AG09309 (cell line): Measurements from ENCODE around the gene LRRN4CL.

Experiments
- DNase-seq: peaks from one replicate; pipeline ENCODE4 v3.0.0-alpha.2; 2010; ENCODE audit warnings: low read depth
- H3K4me3 ChIP-seq: 2 replicates; pipeline ENCODE4 v1.5.1; 2011; ENCODE audit warnings: mild to moderate bottlenecking, low read depth, low read length, moderate library complexity; ENCODE audit not compliant: control insufficient read depth
- TF ChIP-seq, protein P1 (sequence below): IDR thresholded peaks from 2 replicates; pipeline ENCODE4 v1.5.1; 2011; ENCODE audit warnings: mild to moderate bottlenecking, low read depth, low read length, inconsistent platforms; ENCODE audit not compliant: insufficient read depth, control insufficient read depth; ENCODE audit errors: missing control alignments

Gene LRRN4CL

DNA sequence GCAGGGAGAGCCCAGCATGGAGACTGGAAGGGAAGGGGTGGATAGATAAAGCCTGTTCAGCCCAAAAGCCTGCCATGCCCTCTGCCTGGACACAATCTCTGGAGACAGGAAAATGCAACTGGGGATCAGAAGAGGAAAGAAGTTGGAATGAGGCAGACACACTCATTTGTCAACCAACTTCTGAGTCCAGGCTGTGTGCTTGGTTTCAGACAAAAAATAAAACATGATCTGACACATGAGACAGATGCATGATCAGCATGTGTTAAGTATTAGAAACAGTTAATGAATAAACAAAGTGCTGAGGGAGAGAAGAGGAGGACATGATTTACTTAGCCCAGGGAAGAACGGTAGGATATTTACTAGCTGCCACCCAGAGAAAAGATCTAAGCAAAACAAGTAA is 839 bp downstream of the LRRN4CL start:
- no peak for DNase-seq
- TF ChIP-seq, protein P1, sequence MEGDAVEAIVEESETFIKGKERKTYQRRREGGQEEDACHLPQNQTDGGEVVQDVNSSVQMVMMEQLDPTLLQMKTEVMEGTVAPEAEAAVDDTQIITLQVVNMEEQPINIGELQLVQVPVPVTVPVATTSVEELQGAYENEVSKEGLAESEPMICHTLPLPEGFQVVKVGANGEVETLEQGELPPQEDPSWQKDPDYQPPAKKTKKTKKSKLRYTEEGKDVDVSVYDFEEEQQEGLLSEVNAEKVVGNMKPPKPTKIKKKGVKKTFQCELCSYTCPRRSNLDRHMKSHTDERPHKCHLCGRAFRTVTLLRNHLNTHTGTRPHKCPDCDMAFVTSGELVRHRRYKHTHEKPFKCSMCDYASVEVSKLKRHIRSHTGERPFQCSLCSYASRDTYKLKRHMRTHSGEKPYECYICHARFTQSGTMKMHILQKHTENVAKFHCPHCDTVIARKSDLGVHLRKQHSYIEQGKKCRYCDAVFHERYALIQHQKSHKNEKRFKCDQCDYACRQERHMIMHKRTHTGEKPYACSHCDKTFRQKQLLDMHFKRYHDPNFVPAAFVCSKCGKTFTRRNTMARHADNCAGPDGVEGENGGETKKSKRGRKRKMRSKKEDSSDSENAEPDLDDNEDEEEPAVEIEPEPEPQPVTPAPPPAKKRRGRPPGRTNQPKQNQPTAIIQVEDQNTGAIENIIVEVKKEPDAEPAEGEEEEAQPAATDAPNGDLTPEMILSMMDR, result no peak
- no peak overlapping the region for H3K4me3 ChIP-seq

DNA sequence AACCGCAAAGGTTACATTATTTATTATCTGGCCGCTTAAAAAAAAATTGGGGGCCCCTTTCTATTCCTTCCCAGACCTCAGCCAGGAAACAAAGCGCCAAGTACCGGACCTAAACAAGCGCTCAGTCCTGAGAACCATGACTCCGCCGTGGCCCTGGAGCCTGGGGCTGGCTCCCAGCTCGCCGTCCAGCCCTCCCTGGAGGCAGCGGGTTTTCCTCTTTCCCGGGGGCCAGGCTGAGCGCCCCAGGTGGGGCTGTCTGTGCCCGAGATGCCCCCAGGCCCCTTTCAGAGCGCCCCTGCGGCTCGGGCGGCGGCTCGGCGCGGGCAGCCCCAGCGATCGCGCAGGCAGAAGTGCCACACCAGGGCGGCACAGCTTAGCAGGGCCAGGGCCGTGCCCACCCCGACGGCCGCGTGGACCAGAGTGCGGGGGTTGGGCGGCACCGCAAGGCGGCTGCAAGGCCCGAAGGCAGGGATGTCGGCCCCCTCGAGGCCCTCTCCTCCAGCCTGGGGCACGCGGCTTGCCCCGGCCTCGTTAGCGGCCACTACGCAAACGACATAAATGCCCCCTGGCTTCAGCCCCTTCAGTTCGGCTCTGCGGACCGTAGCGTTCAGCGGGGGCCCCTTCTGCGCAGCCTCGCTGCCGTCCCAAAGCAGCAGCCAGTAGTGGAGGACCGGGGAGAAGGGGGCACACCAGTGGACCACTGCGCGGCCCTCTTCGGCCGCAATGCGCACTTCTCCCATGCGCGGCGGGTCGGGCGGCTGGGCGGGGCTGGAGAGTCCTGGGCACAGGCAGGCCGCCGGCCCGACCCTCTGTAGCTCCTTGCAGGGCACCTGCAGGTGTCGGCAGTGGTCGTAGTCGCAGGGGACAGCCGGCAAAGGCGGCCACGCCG is 1.6 kb downstream of the LRRN4CL start:
- no peak for DNase-seq
- no peak overlapping the region for H3K4me3 ChIP-seq
- TF ChIP-seq, protein P1, result no peak

DNA sequence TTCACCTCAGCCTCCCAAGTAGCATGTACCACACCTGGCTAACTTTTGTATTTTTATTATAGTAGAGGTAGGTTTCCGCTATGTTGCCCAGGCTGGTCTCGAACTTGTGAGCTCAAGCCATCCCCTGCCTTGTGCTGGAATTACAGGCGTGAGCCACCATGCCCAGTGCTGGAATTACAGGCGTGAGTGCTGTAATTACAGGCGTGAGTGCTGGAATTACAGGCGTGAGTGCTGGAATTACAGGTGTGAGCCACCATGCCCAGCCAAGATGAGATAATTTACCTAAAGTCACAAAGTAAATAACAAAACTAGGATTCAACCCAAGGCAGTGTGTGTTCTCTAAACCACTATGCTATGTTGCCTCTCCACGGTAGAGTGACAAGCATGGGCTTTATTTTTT is 6.8 kb downstream of the LRRN4CL start:
- no peak for DNase-seq
- H3K4me3 ChIP-seq, result no peak overlapping the region
- TF ChIP-seq, protein P1, result no peak

DNA sequence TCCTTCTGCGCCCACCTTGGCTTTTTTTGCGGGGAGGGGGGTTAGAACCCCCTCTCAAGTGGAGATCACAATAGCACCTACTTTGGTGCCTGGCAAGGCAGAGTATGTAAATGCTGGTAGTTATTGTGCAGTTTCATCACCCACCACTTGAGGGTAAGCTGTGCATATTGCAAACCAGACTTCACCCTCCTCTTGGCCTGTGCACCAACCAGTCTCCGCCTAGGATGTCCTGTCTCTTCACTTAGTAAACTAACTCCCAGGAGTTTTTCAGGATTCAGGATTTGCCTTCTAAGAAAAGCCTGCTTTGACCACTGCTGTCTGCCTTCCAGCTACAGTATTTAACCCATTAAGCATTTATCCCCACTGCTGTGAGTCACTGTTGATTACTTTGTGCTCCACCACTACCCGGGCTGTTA is 8.5 kb downstream of the LRRN4CL start:
- TF ChIP-seq, protein P1, result peak; percentile 63
- no peak for DNase-seq
- H3K4me3 ChIP-seq, result no peak overlapping the region

DNA sequence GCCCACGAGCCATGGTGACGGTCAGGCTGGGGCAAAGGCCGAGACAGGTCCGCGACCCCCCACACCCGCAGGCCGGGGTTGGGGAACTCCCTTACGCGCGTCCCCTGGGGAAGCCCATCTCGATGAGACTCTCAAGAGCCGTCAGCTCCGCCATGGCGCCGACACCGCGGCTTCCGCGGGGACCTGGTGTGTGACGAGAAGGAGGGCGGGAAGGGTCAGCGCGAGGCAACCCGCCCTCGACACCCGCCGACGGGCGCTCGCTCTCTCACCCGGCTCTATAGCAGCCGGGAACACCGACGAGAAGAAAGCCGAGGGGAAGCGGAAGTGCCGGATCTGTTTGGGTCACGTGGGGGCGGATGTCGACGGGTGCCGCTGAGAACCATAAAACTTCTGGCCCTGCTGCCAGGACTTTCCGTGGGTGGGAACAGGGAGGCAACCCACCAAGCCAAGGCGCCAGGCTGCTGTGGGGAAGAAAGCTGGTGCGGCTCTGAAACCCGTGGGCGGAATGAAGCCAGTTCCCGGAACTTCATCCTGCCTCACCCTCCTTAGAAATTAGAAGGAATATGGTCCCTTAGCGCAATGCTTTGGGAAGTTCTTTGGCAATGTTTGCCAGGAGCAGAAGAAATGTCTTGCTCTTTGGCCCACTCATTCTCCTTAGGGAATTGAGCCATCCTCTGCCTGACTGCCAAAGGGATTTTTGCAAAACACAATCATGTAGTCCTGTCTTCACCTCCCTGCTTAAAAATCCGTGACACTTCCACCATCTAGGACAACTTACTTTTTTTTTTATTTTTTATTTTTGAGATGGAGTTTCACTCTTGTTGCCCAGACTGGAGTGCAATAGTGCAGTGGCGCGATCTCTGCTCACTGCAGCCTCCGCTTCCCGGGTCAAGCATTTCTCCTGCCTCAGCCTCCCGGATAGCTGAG is 10.3 kb downstream of the LRRN4CL start, which contains the start of gene UBXN1:
TSS of gene UBXN1 (minus strand) at position 304 of the 927 bp plus-strand sequence. CDS start at position 154, 150 bp downstream.
- peak within 1 kb of the TSS; percentile 96 for H3K4me3 ChIP-seq
- TF ChIP-seq, protein P1, result no peak
- DNase-seq, result no peak

DNA sequence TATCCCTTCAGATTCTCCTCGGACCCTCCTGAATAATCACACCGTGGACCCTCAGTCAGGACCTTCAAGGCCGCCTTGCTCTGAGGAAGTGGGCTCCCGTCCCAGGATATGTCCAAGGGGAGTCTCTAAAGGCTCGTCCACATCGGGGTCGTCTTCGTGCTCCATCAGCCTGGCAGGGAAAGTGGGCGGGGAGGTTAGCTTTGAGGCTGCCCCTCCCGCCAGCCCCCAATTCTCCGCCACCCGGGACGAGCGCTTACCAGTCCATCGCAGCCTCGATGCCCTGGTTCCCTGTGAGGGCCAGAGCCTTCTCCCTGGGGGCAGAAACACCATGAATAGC is 10.9 kb downstream of the LRRN4CL start:
- peak overlapping the region; percentile 96 for H3K4me3 ChIP-seq
- DNase-seq, result no peak
- TF ChIP-seq, protein P1, result no peak
